Liver (tissue), 3 donors: ENCODE results near the gene SYT2.

Experiments used
- SP1 ChIP-seq: IDR thresholded peaks from 2 replicates; pipeline ENCODE4 v1.6.1; 2018; ENCODE audit warnings: antibody characterized with exemption, mild to moderate bottlenecking
- YY1 ChIP-seq: IDR thresholded peaks from 2 replicates; pipeline ENCODE4 v1.6.1; 2016; ENCODE audit warnings: antibody characterized with exemption, mild to moderate bottlenecking
- TF ChIP-seq, protein P1 (sequence below): IDR thresholded peaks from 2 replicates; pipeline ENCODE4 v1.6.1; 2016; ENCODE audit warnings: antibody characterized with exemption, mild to moderate bottlenecking
- TF ChIP-seq, protein P2 (sequence below): IDR thresholded peaks from 2 replicates; pipeline ENCODE4 v1.6.1; 2016; ENCODE audit warnings: antibody characterized with exemption
- TF ChIP-seq, protein P3 (sequence below): fragments of 150-350 bp; IDR thresholded peaks from 2 replicates; pipeline ENCODE4 v1.5.1; 2017; ENCODE audit warnings: improper control_type of control experiment, low read depth, low read length; ENCODE audit not compliant: missing input control
- donor health status: healthy.
- donor health status: healthy.

DNA sequence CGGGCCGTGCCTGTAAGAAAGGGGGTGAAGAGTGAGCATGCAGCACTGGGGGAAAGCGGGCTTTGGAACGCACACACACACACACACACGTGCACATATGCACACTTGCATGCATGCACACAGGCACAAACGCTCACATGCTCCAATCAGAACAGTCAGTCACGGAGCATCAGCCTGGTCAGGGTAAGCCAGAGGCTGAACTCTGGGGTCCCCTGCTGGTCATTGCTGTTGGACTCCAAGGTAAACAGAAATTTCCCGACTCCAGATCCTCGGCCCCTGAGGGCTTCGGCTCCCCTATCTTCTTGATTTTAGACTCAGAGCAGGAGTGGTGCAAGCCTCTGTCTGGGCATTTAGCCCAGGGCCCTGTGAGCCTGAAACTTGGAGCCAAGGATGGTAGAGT is 54.2 kb downstream of the SYT2 start:
- TF ChIP-seq, protein P1, sequence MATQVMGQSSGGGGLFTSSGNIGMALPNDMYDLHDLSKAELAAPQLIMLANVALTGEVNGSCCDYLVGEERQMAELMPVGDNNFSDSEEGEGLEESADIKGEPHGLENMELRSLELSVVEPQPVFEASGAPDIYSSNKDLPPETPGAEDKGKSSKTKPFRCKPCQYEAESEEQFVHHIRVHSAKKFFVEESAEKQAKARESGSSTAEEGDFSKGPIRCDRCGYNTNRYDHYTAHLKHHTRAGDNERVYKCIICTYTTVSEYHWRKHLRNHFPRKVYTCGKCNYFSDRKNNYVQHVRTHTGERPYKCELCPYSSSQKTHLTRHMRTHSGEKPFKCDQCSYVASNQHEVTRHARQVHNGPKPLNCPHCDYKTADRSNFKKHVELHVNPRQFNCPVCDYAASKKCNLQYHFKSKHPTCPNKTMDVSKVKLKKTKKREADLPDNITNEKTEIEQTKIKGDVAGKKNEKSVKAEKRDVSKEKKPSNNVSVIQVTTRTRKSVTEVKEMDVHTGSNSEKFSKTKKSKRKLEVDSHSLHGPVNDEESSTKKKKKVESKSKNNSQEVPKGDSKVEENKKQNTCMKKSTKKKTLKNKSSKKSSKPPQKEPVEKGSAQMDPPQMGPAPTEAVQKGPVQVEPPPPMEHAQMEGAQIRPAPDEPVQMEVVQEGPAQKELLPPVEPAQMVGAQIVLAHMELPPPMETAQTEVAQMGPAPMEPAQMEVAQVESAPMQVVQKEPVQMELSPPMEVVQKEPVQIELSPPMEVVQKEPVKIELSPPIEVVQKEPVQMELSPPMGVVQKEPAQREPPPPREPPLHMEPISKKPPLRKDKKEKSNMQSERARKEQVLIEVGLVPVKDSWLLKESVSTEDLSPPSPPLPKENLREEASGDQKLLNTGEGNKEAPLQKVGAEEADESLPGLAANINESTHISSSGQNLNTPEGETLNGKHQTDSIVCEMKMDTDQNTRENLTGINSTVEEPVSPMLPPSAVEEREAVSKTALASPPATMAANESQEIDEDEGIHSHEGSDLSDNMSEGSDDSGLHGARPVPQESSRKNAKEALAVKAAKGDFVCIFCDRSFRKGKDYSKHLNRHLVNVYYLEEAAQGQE, result no peak
- TF ChIP-seq, protein P2, sequence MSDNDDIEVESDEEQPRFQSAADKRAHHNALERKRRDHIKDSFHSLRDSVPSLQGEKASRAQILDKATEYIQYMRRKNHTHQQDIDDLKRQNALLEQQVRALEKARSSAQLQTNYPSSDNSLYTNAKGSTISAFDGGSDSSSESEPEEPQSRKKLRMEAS, result no peak
- no peak for TF ChIP-seq YY1
- TF ChIP-seq SP1, result no peak
- TF ChIP-seq, protein P3, sequence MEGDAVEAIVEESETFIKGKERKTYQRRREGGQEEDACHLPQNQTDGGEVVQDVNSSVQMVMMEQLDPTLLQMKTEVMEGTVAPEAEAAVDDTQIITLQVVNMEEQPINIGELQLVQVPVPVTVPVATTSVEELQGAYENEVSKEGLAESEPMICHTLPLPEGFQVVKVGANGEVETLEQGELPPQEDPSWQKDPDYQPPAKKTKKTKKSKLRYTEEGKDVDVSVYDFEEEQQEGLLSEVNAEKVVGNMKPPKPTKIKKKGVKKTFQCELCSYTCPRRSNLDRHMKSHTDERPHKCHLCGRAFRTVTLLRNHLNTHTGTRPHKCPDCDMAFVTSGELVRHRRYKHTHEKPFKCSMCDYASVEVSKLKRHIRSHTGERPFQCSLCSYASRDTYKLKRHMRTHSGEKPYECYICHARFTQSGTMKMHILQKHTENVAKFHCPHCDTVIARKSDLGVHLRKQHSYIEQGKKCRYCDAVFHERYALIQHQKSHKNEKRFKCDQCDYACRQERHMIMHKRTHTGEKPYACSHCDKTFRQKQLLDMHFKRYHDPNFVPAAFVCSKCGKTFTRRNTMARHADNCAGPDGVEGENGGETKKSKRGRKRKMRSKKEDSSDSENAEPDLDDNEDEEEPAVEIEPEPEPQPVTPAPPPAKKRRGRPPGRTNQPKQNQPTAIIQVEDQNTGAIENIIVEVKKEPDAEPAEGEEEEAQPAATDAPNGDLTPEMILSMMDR, result no peak
